GM21619 (cell line): ENCODE data around the gene IGFBP7.
"Not testable (repeated sequence)": the region's sequence is repeated elsewhere in the genome, so short reads cannot be mapped to it uniquely, and the experiment has no call there.

Source experiments
- ATAC-seq: cut with Tn5 transposase; IDR thresholded peaks from one replicate; pipeline ENCODE4 v1.9.1; 2021; ENCODE audit not compliant: unreplicated experiment

IGFBP7 gene

GRCh38 chr4:57075367-57075766 lies 34.8 kb downstream of the IGFBP7 start:
- no peak for ATAC-seq

- ATAC-seq: no peak
Measured at GRCh38 chr4:57074744-57075143, 35.4 kb downstream of the IGFBP7 start.

GRCh38 chr4:57073559-57073958 lies 36.6 kb downstream of the IGFBP7 start:
- ATAC-seq: no peak

GRCh38 chr4:57071326-57071725 lies 38.9 kb downstream of the IGFBP7 start:
- ATAC-seq: no peak

DNA sequence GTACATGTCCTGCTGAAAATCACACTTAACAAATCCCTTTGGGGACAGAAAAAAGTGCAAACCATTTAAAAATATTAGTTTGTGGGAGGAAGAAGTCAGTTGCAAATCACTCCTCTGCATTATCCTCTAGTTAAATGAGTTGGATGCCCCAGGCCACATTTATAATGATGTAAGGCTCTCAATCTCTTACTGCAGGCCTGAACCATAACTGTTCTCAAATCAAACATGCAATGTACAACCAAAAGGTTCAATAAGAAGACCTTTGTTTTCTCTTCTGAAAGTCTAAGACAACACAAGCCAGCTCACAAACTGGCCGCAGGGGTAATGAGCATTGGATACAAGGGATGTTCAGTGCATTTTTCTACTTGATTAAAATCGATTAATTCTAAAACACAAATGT lies 39.7 kb downstream of the IGFBP7 start:
- ATAC-seq: no peak

DNA sequence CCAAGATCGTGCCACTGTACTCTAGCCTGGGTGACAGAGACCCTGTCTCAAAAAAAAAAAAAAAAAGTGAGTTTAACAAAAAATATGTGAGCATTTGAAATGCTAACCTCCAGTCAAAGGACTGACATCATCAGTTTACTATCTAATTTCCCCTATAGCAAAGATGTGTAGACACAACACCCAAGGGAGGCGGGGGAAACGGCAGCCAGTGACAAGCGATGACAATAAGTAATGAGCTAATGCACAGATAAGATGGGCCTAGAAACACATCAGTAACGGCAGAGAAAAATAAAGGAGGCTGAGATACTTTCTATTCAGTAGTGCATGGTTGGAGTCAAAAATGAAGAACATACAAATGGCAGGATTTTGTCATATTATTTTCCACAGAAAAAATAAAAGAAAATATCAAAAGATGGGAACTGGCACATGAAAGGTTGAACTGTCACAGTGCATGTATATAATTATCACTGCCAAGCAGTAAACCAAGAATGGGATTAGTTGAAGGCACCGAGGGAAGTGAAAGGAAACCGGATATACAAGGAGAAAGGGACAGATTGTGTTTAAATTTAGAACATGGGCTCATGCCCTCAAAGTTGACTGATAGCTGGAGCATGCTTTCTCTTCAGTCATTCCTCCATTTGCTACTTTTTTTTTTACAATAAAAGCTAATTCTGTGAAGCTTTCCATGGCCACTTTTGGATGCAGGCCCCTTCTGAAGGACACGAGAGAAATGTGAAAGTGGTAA lies 41.8 kb downstream of the IGFBP7 start:
- no peak for ATAC-seq

DNA sequence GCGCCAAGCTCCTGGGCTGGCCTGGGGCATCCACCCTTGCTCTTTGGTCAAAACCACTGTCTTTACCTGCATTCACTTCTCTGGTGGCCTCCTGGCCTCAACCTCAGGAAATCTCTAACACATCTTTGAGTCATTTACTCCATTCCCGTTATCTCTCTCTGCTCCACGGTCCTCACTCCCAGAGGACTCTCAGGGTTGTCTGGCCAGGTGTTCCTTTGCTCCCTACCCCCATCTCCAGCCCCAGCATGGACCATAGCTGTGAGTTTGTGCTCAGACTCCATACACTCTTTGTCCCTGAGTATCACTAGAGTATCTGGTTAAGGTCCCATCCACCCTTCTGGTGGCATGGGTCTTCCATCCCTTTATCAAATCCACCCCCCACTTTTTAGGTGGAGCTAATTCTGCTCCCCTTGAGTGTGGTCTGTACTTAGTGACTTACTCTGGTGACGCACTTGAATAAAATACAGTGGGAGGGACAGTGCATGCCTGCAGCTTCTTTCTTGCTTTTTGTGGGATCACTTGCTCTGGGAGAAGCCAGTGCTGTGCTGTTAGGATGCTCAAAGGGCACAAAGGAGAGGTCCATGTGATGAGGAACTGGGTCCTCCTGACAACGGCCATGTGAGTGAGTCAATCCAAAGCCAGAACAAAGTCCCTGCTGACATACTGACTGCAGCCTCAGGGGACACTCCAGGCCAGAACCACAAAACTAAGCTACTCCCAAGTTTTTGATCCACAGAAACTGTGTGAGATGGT lies 44.3 kb downstream of the IGFBP7 start:
- ATAC-seq: no peak

GRCh38 chr4:57064811-57065711 lies 45.1 kb downstream of the IGFBP7 start:
- no peak for ATAC-seq

- no peak for ATAC-seq
Measured at GRCh38 chr4:57064120-57064519, 46.1 kb downstream of the IGFBP7 start.

DNA sequence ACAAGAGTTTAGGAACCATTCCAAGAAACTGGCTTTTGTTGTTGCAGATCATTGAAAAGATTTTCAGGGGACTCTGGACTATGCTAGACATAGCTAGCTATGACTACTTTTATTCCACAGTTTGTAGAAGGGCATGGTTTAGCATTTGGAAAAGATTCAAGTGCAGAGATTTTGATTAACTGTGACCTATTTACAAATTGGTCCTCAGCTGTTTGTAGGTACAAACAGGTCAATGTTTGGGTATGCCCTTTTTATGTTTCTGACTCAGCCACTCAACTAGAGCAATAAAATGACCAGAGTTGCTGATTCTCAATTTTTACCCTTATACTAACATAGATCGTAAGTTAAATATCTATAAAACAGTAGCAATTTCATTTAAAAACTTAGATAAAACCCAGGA lies 46.7 kb downstream of the IGFBP7 start:
- ATAC-seq: no peak

DNA sequence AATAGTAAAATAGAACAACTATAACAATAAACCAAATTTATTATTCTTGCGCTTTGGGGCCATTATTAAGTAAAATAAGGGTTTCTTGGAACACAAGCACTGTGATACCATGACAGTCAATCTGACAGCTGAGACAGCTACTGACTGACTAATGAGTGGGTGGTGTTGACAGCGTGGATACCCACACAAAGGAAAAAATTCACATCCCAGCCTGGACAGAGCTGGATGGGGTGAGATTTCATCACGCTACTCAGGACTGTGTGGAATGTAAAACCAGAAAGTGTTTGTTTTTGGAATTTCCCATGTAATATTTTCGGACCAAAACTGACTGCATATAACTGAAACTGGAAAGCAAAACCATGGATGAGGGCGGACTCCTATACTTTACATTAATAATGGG lies 48.8 kb downstream of the IGFBP7 start:
- no peak for ATAC-seq

DNA sequence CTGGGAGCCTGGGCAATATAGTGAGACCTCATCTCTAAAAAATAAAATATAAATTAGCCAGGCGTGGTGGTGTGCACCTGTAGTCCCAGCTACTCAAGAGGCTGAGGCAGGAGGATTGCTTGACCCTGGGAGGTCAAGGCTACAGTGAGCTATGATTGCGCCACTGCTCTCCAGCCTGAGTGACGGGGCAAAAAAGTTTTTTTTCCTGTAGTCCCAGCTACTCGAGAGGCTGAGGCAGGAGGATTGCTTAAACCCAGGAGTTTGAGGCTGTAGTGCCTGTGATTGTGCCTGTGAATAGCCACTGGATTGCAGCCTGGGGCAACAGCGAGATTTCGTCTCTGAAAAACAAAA lies 49.5 kb downstream of the IGFBP7 start:
- ATAC-seq: not testable (repeated sequence)

- ATAC-seq: no peak
Measured at GRCh38 chr4:57059890-57060716, 50.1 kb downstream of the IGFBP7 start.

- ATAC-seq: no peak
Measured at GRCh38 chr4:57055886-57056285, 54.3 kb downstream of the IGFBP7 start.

- ATAC-seq: no peak
Measured at GRCh38 chr4:57053508-57053907, 56.7 kb downstream of the IGFBP7 start.

DNA sequence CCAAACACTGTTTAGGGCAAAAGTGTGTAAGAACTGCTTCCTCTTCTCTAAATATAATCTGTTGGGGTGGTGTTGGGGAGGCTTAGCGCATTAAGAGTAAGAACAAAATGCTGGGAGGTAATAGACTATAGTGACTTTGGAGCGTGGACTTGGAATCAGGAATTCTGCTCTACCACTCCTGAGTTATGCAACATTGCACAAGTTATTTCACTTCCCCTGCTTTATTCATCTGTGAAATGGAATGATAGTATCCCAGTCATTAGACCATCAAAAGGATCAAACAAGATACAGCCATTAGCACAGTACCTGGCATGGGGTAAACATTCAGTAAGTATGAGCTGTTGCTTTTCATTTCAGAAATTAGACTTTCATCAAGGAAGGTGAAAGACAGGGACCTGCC lies 58.7 kb downstream of the IGFBP7 start:
- no peak for ATAC-seq

GRCh38 chr4:57051095-57051494 lies 59.1 kb downstream of the IGFBP7 start:
- no peak for ATAC-seq

DNA sequence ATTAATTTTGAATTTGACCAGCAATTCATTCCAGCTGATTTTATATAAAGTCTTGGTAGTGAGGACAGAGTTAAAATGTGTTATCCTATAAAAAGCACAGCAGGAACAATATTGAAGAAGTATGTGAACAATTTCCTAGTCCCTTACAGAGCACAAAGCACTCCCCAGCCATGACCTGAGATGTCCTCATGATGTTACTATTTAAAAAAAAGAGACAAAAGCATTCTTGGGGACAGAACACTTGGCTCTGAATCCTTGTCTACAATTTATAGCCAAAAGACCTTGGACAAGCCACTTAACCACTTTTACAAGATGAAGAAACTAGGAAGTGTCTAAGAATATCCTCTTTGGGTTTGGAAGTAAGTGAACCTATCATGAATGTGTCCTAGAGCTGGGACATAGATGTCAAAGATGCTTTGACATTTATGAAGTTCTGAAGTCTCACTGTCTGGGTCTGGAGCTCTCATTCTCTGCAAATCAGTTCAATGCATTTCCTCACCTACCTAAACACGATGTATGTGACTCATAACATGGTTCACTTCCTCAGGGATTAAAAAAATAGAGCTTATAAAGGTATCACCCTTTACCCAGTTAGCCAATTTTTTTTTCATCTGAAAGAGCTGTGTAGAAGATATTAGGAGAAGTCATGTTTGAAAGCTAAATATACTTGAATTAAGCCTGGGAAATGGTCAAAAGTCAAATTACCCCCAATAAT lies 61.4 kb downstream of the IGFBP7 start:
- no peak for ATAC-seq

DNA sequence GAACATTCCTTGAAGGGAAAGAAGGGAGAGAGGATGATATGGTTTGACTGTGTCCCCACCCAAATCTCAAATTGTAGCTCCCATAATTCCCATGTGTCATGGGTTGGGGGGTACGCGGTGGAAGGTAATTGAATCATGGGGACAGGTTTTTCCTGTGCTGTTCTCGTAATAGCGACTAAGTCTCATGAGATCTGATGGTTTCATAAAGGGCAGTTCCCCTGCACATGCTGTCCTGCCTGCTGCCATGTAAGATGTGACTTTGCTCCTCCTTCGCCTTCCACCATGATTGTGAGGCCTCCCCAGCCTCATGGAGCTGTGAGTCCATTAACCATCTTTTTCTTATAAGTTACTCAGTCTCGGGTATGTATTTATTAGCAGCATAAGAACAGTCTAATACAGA lies 63.1 kb downstream of the IGFBP7 start:
- not testable (repeated sequence) for ATAC-seq

DNA sequence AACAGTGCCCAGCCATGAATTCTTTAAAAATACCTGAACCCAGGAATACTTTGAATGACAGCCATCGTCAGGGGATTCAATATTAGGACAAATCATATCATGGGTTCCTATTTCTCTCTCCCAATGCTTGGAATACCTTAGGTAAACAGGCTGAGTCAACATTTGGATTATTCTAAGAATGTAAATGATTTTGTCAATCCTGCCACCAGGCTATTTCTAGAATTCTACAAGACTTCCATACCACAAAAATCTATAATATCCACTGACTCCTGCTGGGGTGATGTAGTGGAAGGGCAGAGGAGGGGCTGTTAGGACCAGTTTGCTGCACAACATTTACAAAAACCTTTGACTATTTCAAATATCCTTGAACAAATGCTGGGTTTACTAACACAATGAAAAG lies 65.2 kb downstream of the IGFBP7 start:
- no peak for ATAC-seq
